Measurements from ENCODE around the gene UBASH3B.
"Not testable (repeated sequence)": the region's sequence is repeated elsewhere in the genome, so short reads cannot be mapped to it uniquely, and the experiment has no call there.

The UBASH3B gene

GRCh38 chr11:122709039-122709760 is 53.7 kb downstream of the UBASH3B start:
- no peak for DNase-seq (ENCODE audit: low spot score)

DNA sequence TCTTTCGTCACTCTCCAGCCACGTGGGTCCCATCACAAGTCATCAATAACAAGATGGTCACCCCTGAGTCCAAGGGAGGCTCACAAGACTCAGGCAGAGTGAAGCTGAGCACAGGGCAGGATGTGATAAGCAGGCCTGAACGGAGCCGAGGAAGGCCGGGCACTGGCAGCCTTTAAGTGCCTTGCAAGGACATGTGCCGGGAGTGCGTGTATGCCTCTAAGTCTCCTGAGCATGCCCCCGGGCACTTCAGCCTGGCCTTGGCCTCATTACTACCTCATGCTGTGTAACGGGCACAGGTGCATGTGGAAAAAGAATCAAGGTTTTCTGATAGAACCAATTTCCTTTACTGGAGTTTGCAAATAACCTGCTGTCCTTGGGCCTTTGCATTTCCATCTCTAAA is 55.8 kb downstream of the UBASH3B start:
- DNase-seq (ENCODE audit: low spot score), result no peak

DNA sequence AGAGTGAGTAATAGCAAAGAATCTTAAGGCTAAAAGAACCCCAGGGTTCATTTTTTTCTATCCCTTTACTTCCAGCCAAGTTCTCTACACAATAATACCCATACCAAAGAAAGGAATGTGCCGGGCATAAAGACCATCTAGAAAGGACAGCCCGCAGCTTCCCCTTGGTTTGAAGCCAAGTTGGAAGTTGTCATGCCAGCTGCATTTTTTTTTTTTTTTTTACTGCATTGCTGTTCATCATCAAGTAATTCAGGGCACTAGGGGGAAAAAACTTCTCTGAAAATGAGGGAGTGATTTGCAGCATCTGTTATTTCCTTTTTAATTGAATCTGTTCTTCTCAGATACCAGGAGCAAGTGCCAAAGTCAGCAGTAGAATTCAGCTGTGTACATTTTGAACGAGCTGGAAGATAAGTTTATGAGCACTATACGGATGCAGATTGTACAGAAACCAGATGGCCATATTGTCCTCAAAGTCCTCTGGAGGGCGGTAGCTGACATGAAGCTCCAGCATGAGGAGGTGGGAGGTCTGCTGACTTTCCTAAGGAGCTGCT is 56.4 kb downstream of the UBASH3B start:
- DNase-seq (ENCODE audit: low spot score), result no peak

DNA sequence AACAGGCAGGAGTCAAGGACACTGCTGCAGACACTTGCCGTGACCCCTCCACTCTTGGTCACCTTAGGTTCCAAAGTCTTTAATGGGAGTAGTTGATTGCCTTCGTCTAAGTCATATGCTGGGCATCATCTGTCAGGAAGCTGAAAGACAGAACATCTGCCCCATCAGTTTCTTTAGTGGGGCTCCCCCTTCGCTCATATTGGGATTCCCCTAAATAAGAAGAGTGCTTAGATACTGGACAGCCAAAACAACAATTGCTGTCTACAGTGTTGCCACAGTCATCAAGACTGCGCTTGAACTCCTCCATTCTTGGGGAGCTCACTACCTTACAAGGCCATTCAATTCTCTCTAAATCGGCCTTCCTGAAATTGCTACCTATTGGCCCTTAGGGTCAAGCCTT is 58.5 kb downstream of the UBASH3B start:
- no peak for DNase-seq (ENCODE audit: low spot score)

DNA sequence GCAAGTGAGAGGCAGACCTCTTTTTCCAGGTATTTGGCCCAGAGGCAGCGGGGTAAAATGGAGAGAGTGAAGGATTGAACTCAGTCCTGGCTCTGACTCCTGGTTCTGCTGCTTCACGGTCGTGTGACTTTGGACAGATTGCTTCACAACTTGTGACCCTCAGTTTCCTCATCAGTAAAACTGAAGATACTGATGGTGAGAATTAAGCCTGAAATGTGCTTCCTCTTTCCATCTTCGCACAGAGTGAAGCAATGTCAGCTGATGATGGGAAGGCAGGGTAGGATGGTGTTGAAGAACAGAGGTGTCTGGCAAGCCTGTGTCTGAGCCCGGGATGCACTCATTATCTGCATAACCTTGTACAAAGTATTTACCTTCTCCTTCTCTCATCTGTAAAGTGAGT is 59.0 kb downstream of the UBASH3B start:
- DNase-seq (ENCODE audit: low spot score), result no peak

- DNase-seq (ENCODE audit: low spot score), result no peak
Observed at GRCh38 chr11:122715548-122716440, 60.3 kb downstream of the UBASH3B start.

GRCh38 chr11:122717264-122717867 is 61.8 kb downstream of the UBASH3B start:
- no peak for DNase-seq (ENCODE audit: low spot score)

DNA sequence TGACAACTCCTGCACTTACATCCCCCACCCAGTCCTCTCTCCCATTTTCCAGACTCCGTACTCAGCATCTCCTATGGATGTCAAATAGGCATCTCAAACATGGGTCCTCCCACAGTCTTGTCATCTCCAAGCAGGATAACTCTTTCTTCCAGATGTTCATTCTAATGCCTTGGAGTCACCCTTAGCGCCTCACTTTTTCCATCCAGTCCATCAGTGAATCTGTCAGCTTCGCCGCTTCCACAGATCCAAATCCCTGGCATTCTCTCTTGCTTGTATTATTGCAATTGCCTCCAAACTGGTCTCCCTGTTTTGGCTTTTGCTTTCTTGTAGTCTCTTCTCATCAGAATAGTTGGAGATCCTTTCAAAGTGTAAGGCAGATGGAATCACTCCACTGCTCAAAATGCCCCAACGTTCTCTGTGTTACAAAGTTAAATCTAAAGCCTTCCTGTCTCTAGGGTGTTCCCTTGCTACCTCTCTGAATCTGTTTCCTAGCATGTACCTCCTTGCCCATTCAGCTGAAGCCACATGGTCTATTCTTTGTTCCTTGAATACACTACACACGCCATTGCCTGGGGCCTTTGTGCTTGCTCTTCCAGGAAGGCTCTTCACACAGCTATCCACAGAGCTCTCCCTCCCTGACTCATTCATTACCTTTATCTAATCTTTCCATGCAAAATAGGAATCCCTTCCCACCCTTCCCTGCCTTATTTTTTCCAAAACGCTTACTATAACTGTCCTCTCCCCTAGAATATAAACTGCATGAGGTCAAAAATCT is 64.8 kb downstream of the UBASH3B start:
- no peak for DNase-seq (ENCODE audit: low spot score)

GRCh38 chr11:122721201-122721963 is 65.9 kb downstream of the UBASH3B start:
- DNase-seq (ENCODE audit: low spot score), result no peak

- no peak for DNase-seq (ENCODE audit: low spot score)
Observed at GRCh38 chr11:122721964-122722266, 66.4 kb downstream of the UBASH3B start.

DNA sequence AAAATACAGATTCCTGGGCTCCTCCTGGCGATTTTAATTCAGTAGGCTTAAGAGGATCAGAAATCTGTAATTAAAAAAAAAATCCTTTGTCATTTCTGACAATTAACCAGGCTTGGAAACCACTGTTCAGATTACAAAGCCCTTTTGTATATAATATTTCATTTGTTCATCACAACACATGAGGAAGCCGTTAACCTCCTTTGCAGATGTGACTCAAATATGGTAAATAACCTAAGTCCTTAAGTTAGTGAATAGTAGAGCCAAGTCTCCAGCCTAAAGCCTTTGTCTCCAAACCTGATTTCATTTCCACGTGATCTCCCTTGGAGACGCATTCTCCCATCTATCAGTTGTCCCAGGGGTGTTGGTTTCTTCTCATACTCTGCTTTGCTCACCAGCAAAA is 67.6 kb downstream of the UBASH3B start:
- DNase-seq (ENCODE audit: low spot score), result no peak

- DNase-seq (ENCODE audit: low spot score), result no peak
Observed at GRCh38 chr11:122723576-122723975, 68.1 kb downstream of the UBASH3B start.

DNA sequence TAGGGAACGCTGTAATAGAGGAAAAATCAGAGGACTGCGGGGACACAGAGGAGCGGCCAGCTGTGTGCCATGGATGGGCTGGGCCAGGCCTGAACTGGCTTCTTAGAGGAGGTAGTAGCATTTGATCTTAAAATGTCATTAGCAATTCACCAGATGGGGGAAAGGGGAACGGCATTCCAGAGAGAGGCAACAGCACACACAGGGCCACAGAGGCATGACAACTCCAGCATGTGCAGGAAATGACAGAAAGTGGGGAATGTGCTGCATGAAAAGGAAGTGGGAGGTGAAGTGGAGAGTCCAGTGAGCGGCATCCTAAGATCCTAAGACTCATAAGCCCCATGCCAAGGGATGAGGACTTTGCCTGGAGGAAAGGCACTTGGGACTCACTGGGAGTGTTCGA is 69.0 kb downstream of the UBASH3B start:
- DNase-seq (ENCODE audit: low spot score), result no peak

- DNase-seq (ENCODE audit: low spot score), result no peak
Observed at GRCh38 chr11:122726028-122726427, 70.5 kb downstream of the UBASH3B start.

DNA sequence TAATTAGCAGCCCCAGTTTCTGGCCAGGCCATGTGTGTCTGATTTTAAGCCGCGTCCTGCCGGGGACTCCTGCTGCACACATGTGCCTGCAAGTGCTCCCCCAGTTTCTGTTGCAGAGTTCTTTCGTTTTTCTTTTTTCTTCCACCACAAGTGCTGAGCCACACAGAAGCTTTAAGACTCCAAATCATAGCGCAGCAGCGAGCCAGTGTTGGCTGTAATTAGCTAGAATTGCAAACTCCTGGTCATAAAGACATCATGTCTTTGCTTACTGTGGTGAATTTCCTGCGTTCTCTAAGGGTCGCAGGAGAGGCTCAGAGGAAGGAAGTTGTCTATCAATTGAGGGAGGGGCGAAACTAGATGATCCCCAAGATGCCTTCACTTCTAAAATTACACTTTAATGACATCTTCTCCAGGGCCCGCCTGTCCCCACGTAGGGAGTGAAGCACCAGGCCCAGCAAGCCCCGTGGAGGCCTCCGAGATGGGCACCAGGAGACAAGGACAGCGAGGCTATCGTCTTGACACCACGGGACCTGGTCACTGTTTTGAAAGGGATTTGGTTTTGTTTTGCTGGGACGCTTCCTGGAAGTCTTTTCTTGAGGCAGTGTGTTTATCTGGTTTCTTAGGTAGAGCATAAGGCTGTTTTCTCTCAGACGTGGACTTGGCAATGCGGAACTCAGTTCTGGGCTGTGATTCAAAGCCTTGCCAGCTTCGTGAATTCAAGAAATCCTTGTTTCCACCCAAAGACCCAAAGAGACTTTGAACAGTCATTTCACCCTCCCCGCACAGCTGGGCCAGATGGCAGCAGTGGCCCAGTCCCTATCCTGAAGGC is 71.8 kb downstream of the UBASH3B start:
- peak; percentile 69 for DNase-seq (ENCODE audit: low spot score)

DNA sequence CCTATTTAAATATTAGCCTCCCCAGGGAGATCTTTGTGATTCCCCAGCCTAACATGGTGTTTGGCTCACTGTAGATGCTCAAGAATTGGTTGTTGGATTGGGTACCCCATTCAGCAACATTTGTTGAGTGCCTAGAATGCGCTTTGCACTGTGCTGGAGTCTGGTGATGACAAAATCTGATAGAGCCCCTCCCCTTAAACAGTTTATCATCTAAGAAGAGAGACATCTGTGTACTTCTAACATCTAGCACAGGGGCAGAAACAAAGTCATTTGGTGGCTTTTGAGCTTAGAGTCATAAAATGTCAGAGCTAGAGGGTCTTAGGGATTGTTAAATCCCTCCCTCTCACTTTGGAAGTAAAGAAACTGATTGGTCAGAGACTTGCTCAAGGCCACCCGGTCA is 73.0 kb downstream of the UBASH3B start:
- DNase-seq (ENCODE audit: low spot score), result no peak

DNA sequence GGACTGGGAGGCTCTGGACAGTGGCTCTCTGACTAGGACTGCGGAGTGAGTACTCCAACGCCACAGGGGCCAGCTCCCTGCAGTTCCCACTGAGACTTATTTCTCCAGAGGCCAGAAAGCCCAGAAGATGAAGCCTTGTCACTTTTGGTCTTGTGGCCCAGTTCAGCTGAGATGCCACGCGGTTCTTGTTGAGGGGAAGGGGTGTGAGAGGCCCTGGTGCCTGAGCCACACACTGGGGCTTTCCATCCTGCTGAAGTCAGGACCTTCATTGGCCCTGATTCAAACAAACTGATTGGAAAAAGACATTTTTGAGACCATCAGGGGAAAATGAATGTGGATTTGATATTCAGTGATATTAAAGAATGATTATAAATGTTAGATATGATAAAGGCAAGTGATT is 73.6 kb downstream of the UBASH3B start:
- DNase-seq (ENCODE audit: low spot score), result no peak

GRCh38 chr11:122730694-122731093 is 75.2 kb downstream of the UBASH3B start:
- DNase-seq (ENCODE audit: low spot score), result not testable (repeated sequence)

DNA sequence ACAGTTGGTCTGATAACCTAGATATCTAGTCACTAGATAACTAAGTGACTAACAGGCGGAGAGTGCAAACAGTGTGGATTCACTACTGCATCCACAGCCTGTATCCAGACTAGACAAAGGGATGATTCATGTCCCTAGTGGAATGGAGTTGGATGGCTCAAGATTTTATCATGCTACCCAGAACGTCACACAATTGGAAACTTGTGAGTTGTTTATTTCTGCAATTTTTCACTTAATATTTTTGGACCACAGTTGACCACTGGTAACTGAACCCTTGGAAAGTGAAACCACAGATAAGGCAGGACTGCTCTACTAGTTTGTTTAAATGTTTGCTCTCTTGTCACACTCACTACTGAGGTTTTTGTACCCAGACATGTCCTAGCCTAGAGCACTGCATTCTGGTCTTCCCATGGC is 76.0 kb downstream of the UBASH3B start:
- DNase-seq (ENCODE audit: low spot score), result no peak
